H1 (cell line): ENCODE data around the gene CTDSP1. TPM values are rescaled to one million over a fixed set of nuclear protein-coding genes. Genes with fewer than 3 reads are reported as not detected.

Source experiments
- ATF2 ChIP-seq: IDR thresholded peaks from 2 replicates; pipeline ENCODE4 v1.6.1; 2012; ENCODE audit warnings: low read length, inconsistent platforms
- BCL11A ChIP-seq, 2 experiments: IDR thresholded peaks; one replicate each; pipeline ENCODE4 v1.6.1; 2011; ENCODE audit warnings: low read depth in 2 of 2, low read length in 2 of 2, mild to moderate bottlenecking in 2 of 2
- BRCA1 ChIP-seq: IDR thresholded peaks from 2 replicates; pipeline ENCODE4 v1.6.1; 2012; ENCODE audit warnings: low read depth, low read length, improper control_type of control experiment
- EZH2 ChIP-seq: fragments of 200-600 bp; sonication (generic); IDR thresholded peaks from 2 replicates; pipeline ENCODE4 v1.7.1; 2012; ENCODE audit warnings: low read depth, mild to moderate bottlenecking, moderate library complexity, low read length, inconsistent platforms; ENCODE audit not compliant: severe bottlenecking
- GABPA ChIP-seq: IDR thresholded peaks from 2 replicates; pipeline ENCODE4 v1.6.1; 2011; ENCODE audit warnings: mild to moderate bottlenecking, low read length, moderate library complexity, borderline replicate concordance; ENCODE audit not compliant: insufficient read depth
- KDM4A ChIP-seq: IDR thresholded peaks from one replicate; pipeline ENCODE4 v1.7.1; 2012; ENCODE audit warnings: low read depth, mild to moderate bottlenecking, moderate library complexity, low read length, inconsistent platforms; ENCODE audit not compliant: severe bottlenecking
- KDM5A ChIP-seq: fragments of 200-600 bp; IDR thresholded peaks from 2 replicates; pipeline ENCODE4 v1.7.1; 2012; ENCODE audit warnings: mild to moderate bottlenecking, low read length, inconsistent platforms, mixed read lengths
- NRF1 ChIP-seq: IDR thresholded peaks from 2 replicates; pipeline ENCODE4 v1.6.1; 2011; ENCODE audit warnings: mild to moderate bottlenecking, low read depth, low read length, improper control_type of control experiment
- POLR2AphosphoS5 ChIP-seq: IDR thresholded peaks from 2 replicates; pipeline ENCODE4 v1.6.1; 2011; ENCODE audit warnings: low read depth, low read length
- RBBP5 ChIP-seq: IDR thresholded peaks from 2 replicates; pipeline ENCODE4 v1.7.1; 2012; ENCODE audit warnings: low read depth, mild to moderate bottlenecking, inconsistent platforms, low read length, moderate library complexity, borderline replicate concordance
- RXRA ChIP-seq: IDR thresholded peaks from 2 replicates; pipeline ENCODE4 v1.6.1; 2011; ENCODE audit warnings: low read depth, mild to moderate bottlenecking, low read length, moderate library complexity; ENCODE audit not compliant: insufficient read depth
- SP1 ChIP-seq: IDR thresholded peaks from 2 replicates; pipeline ENCODE4 v1.6.1; 2011; ENCODE audit warnings: low read depth, low read length
- TAF1 ChIP-seq: IDR thresholded peaks from 2 replicates; pipeline ENCODE4 v1.6.1; 2011; ENCODE audit warnings: mild to moderate bottlenecking, low read depth, low read length
- polyA plus RNA-seq, 7 experiments: library from polyadenylated mRNA; depleted of rRNA in 3 of 7; stranded (reverse) in 5 of 7; unstranded in 2 of 7; fragments of >200 nt in 5 of 7; fragments of 200-250 nt in 2 of 7; gene quantifications; 1 replicate in 5 of 7; 2 replicates in 1 of 7; 4 replicates in 1 of 7; pipeline versions ENCODE4 v1.2.1 to v1.2.3, GENCODE V29; 2011 to 2013; ENCODE audit warnings: missing spikeins in 2 of 7, mixed read lengths in 2 of 7
- total RNA-seq: library from RNA; stranded (reverse); fragmentation: NEBNext Ultra II Directional; extraction: Animal tissue kit (Norgen Biotek cat#: 25700); gene quantifications from 2 replicates; pipeline ENCODE4 v1.2.1, GENCODE V29; 2021
- TF ChIP-seq, protein P1 (sequence below), 3 experiments: IDR thresholded peaks; 1 replicate in 2 of 3; 2 replicates in 1 of 3; pipeline versions ENCODE4 v1.5.1 to v1.6.1; 2011; ENCODE audit warnings: low read length in 3 of 3, mild to moderate bottlenecking in 3 of 3, inconsistent platforms in 2 of 3, low read depth in 1 of 3, moderate library complexity in 1 of 3; ENCODE audit not compliant: insufficient read depth in 1 of 3; ENCODE audit errors: control extremely low read depth in 1 of 3

CTDSP1 gene
- total and polyA plus RNA-seq, 2 of the 8 experiments (the other 6 are each of a cell fraction or from before 2014, with no cell fraction given), result 20.3 to 35.2 TPM

GRCh38 chr2:218397820-218398436 is 1.7 kb upstream of the CTDSP1 start (continued):
- TF ChIP-seq ATF2 (no peak), NRF1 (no peak), RBBP5 (no peak), SP1 (no peak), BCL11A (IDR thresholded peaks at IDR 0.05; ENCODE audit: low read depth in 2 of 2, low read length in 2 of 2) (no peak), BRCA1 (no peak), KDM5A (no peak), EZH2 (peak; percentile 31), GABPA (no peak), RXRA (no peak), KDM4A (peak; percentile 36), POLR2AphosphoS5 (no peak), TAF1 (no peak)
- TF ChIP-seq, protein P1, sequence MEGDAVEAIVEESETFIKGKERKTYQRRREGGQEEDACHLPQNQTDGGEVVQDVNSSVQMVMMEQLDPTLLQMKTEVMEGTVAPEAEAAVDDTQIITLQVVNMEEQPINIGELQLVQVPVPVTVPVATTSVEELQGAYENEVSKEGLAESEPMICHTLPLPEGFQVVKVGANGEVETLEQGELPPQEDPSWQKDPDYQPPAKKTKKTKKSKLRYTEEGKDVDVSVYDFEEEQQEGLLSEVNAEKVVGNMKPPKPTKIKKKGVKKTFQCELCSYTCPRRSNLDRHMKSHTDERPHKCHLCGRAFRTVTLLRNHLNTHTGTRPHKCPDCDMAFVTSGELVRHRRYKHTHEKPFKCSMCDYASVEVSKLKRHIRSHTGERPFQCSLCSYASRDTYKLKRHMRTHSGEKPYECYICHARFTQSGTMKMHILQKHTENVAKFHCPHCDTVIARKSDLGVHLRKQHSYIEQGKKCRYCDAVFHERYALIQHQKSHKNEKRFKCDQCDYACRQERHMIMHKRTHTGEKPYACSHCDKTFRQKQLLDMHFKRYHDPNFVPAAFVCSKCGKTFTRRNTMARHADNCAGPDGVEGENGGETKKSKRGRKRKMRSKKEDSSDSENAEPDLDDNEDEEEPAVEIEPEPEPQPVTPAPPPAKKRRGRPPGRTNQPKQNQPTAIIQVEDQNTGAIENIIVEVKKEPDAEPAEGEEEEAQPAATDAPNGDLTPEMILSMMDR (IDR thresholded peaks at IDR 0.05; ENCODE audit: control extremely low read depth in 1 of 3, insufficient read depth in 1 of 3, low read depth in 1 of 3, low read length in 3 of 3), result no peak
